Smooth muscle cell of the coronary artery (primary cell): ENCODE data around the gene PEX5. TPM values are rescaled to one million over a fixed set of nuclear protein-coding genes. Genes with fewer than 3 reads are reported as not detected.

ENCODE experiments used
- total RNA-seq: library from RNA; depleted of rRNA; stranded (reverse); fragments of >200 nt; gene quantifications from 2 replicates; pipeline ENCODE4 v1.2.3, GENCODE V29; 2014; ENCODE audit warnings: low replicate concordance

Gene PEX5
- 22.3 and 26.2 TPM in 2 replicates for total RNA-seq

GRCh38 chr12:7189398-7190267, at the start of gene PEX5:
TSS of gene PEX5 (plus strand) at chr12:7189686. CDS start at chr12:7190378, 692 bp downstream.

Other genes with a start within 250 kb of the PEX5 start
- not detected in 2 replicates for gene RNU7-1, start 245.9 kb upstream of the PEX5 start, total RNA-seq
- 173 and 204 TPM in 2 replicates for gene C12orf57, start 245.7 kb upstream of the PEX5 start, total RNA-seq
- 0.08 TPM in 1 of 2 replicates, not detected in the other for gene PTPN6, start 238.3 kb upstream of the PEX5 start, total RNA-seq
- gene PHB2, start 219.0 kb upstream of the PEX5 start, total RNA-seq = 101 and 164 TPM in 2 replicates
- gene EMG1, start 218.8 kb upstream of the PEX5 start, total RNA-seq = 28.3 and 31.1 TPM in 2 replicates
- 9.6 and 12.8 TPM in 2 replicates for gene LPCAT3, start 171.2 kb upstream of the PEX5 start, total RNA-seq
- 107 and 737 TPM in 2 replicates for gene C1S, start 129.0 kb upstream of the PEX5 start, total RNA-seq
- gene C1R, start 97.2 kb upstream of the PEX5 start, total RNA-seq = 82.7 and 516 TPM in 2 replicates
- 26.6 and 35.3 TPM in 2 replicates for gene C1RL, start 80.5 kb upstream of the PEX5 start, total RNA-seq
- gene RBP5, start 60.8 kb upstream of the PEX5 start, total RNA-seq = 0.08 TPM in 1 of 2 replicates, not detected in the other
- 6.1 and 10.6 TPM in 2 replicates for gene CLSTN3, start 59.3 kb upstream of the PEX5 start, total RNA-seq
- gene ACSM4, start 114.4 kb downstream of the PEX5 start, total RNA-seq = not detected in 2 replicates